NT2/D1 (cell line): ENCODE data around the gene TROAP.

Experiments used
- DNase-seq: peaks from one replicate; pipeline ENCODE4 v3.0.0-alpha.2; 2011; ENCODE audit warnings: low read depth, low spot score
- H3K27me3 ChIP-seq: 2 replicates; pipeline ENCODE4 v1.6.0; 2011; ENCODE audit warnings: mild to moderate bottlenecking; ENCODE audit not compliant: insufficient read length, insufficient read depth
- H3K36me3 ChIP-seq: 2 replicates; pipeline ENCODE4 v1.6.1; 2011; ENCODE audit warnings: mild to moderate bottlenecking, low read length, mixed read lengths; ENCODE audit not compliant: insufficient read depth, insufficient read length
- H3K4me1 ChIP-seq: 2 replicates; pipeline ENCODE4 v1.5.1; 2011; ENCODE audit not compliant: insufficient read depth, insufficient read length
- H3K4me3 ChIP-seq: 2 replicates; pipeline ENCODE4 v1.5.1; 2011; ENCODE audit warnings: low read depth; ENCODE audit not compliant: insufficient read length
- H3K9ac ChIP-seq: 2 replicates; pipeline ENCODE4 v1.6.0; 2011; ENCODE audit warnings: low read depth; ENCODE audit not compliant: insufficient read length
- H3K9me3 ChIP-seq: 2 replicates; pipeline ENCODE4 v1.5.1; 2011; ENCODE audit warnings: mild to moderate bottlenecking, low read length; ENCODE audit not compliant: insufficient read depth
- SUZ12 ChIP-seq: IDR thresholded peaks from 2 replicates; pipeline ENCODE4 v1.6.1; 2011; ENCODE audit not compliant: insufficient read length, insufficient read depth; ENCODE audit errors: extremely low read depth
- YY1 ChIP-seq: IDR thresholded peaks from 2 replicates; pipeline ENCODE4 v1.6.1; 2011; ENCODE audit not compliant: insufficient read length, insufficient read depth
- ZNF274 ChIP-seq: IDR thresholded peaks from 2 replicates; pipeline ENCODE4 v1.6.1; 2011; ENCODE audit warnings: mild to moderate bottlenecking, low read depth, low read length

The TROAP gene

DNA sequence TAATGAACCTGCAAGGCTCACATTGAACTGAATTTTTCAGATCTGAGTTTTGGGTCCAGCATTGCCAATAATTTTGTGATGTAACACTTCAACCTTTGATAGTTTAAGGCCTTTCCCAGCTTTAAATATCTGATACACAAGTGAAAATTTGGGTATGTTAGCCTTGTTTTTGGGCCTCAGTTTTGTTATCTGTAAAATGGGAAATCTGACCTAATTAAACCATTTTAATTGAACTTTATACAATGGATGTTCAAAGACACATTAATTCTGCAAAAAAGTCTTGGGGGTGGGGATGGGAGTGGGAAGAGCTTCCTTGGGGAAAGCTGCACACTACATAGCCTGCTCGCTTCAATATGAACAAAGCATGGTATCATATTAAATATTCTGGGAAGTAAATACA lies 39.0 kb downstream of the TROAP start:
- H3K4me1 ChIP-seq = peaks cover 3% of the 10 kb centered on the region
- TF ChIP-seq ZNF274 (no peak), SUZ12 (no peak), YY1 (no peak)
- no peak for DNase-seq
- H3K9ac ChIP-seq = no peak overlapping the region
- no peaks in the 10 kb centered on the region for H3K36me3 ChIP-seq
- no peaks in the 10 kb centered on the region for H3K9me3 ChIP-seq
- H3K27me3 ChIP-seq = no peaks in the 10 kb centered on the region
- no peak overlapping the region for H3K4me3 ChIP-seq

DNA sequence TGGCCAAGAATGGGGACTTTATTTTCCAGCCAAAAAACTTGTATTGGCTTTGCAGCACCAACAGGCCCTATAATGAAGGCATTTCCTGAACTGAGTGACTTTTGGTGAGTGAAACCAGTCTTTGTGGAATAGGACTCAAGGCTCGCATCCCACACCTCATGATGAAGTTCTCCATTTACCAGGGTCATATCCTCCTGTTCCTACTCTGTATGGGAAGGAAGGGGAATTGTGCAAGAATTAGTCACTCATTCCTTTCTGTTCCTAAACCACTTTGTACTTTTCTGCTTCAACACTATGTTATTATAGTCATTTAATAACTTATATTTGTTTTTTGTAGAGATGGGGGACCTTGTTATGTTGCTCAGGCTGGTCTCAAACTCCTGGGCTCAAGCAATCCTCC lies 41.9 kb downstream of the TROAP start:
- TF ChIP-seq YY1 (no peak), ZNF274 (no peak), SUZ12 (no peak)
- Histone ChIP-seq H3K4me1 (peaks cover 3% of the 10 kb centered on the region), H3K9ac (no peak overlapping the region), H3K4me3 (no peak overlapping the region), H3K9me3 (no peaks in the 10 kb centered on the region), H3K27me3 (no peaks in the 10 kb centered on the region), H3K36me3 (no peaks in the 10 kb centered on the region)
- DNase-seq = no peak

DNA sequence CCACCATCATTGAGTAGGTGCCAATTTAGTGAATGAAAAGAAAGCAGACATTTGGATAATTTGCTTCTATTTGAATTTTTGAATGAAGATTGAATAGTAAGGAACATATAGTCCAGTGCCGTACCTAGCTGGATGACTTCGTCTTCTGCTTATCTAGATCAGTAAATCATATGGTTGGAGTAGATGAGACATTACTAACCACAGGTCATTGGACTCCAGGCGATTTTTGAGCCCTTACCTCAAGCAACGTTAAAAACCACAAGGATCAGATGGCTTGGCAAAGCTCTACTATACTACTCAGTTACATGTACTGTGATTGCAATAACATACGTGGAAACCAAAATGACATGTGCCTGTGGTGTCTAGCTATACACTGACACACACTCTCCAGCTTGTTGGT lies 42.5 kb downstream of the TROAP start:
- peak overlapping the region; percentile 13 for H3K4me3 ChIP-seq
- DNase-seq = no peak

DNA sequence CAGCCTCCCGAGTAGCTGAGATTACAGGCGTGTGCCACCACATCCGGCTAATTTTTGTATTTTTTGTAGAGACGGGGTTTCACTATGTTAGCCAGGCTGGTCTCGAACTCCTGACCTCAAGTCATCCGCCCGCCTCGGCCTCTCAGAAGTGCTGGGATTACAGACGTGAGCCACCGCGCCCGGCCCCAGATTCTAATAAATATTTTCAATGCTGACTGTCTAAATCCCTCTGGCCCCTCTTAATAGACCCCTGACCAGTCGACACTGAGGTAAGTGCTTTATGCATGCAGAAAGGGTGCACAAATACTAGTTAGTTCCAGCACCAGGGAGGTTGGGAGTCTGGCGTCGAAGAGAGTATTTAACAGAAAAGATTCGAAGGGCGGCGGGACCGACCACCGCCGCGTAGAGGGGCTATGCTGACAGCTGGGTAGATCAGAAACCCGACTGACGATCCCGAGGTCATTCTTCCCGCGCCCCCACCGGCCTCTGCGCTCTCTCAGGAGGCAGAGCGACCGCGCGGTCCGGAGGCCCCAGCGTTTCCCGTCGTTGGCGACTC lies 43.1 kb downstream of the TROAP start:
- Histone ChIP-seq H3K9me3 (no peaks in the 10 kb centered on the region), H3K4me3 (peak overlapping the region; percentile 81), H3K27me3 (no peaks in the 10 kb centered on the region), H3K36me3 (no peaks in the 10 kb centered on the region), H3K9ac (peak overlapping the region; percentile 90), H3K4me1 (peaks cover 3% of the 10 kb centered on the region)
- no peak for DNase-seq
- TF ChIP-seq ZNF274 (no peak), SUZ12 (no peak)

More for the DNA sequence above, 42.5 kb downstream of the TROAP start:
- no peaks in the 10 kb centered on the region for H3K27me3 ChIP-seq
- TF ChIP-seq ZNF274 (no peak), SUZ12 (no peak), YY1 (no peak)
- H3K36me3 ChIP-seq = no peaks in the 10 kb centered on the region
- peaks cover 3% of the 10 kb centered on the region for H3K4me1 ChIP-seq
- H3K9me3 ChIP-seq = no peaks in the 10 kb centered on the region
- H3K9ac ChIP-seq = peak overlapping the region; percentile 15

DNA sequence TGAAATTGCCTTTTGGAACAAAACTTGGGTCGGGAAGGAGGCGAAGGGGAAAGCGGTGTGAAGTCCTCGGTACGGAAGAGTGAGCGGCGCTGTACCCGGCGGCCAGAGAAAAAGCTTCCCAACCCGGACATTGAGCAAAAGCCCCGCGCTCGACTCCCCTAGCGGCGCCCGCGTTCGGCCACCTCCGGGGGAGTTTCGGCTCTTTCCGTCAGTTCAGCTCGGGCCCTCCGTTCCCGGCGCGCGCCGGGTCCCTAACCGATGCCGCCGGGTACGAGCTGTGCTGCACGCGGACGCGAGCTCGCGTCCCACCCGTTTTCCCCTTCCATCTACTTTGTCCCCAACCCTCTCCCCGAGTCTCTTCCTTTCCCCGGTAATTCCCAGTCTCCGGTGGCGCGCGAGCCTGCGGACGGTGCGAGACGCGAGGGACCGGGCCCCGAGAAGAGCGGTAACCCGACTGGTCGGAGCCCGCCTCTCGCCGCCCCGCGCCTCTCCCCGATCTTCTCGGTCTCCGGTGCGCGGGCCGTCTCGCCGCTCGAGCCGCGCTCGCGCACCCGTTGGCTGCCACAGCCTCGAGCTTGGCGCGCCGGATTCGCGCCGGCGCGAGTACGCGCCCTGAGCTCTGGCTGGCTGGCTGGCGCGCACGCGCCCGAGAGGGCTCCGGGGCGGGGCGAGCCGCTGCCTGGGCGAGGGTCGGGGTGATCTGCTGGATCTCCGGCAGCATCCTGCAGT lies 43.8 kb downstream of the TROAP start:
- peaks cover 2% of the 10 kb centered on the region for H3K36me3 ChIP-seq
- H3K9me3 ChIP-seq = no peaks in the 10 kb centered on the region
- H3K4me3 ChIP-seq = peak overlapping the region; percentile 81
- H3K9ac ChIP-seq = peak overlapping the region; percentile 90
- TF ChIP-seq SUZ12 (no peak), ZNF274 (no peak), YY1 (no peak)
- peak; percentile 81 for DNase-seq
- peaks cover 3% of the 10 kb centered on the region for H3K4me1 ChIP-seq
- no peaks in the 10 kb centered on the region for H3K27me3 ChIP-seq

DNA sequence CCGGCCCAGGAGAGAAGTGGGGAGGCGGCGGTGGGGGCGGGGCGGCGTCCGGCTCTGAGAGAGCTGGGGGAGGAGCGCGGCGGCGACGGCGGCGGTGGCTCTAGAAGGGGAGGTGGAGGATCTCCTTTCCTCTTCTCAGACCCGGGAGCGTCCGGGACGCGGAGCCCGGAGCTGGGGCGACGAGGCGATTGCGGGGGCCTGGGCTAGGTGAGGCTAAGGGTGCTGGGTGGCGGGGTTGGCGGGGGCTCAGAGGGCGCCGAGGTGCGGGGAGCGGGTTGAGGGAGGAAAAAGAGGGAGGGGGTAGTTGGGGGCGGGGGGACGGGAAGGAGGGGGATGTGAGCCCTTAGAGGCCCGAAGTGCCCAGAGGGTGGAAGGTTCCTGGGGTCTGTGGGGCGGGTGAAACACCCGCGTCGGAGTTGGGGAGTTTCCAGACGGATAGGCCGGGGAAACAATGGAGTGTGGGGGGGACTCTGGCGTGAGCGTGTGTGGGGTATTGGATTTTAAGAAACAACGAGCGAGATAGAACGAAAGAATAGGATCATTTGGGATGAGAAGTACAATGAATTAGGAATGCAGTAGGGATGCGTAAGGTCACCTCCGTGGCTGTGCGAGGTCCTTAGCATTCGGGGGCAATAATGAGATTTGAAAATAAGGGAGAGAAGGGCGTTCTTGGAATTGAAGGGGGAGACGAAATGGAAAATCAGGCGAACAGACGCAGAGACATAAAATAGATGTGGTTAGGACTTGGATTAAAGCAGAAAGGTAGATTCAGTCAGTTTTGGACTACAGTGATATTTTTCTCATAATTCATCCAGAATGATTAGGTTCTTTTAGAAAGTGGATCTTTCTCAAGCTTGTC lies 44.6 kb downstream of the TROAP start, which contains the start of gene SPATS2:
TSS of gene SPATS2 (plus strand) at position 82 of the 859 bp plus-strand sequence. CDS start 93,551 bp downstream, outside the sequence.
- Histone ChIP-seq H3K9ac (peak within 1 kb of the TSS; percentile 90), H3K4me3 (peak within 1 kb of the TSS; percentile 81), H3K27me3 (no peaks in the 10 kb centered on the region), H3K4me1 (peaks cover 3% of the 10 kb centered on the region), H3K36me3 (peaks cover 4% of the 10 kb centered on the region), H3K9me3 (no peaks in the 10 kb centered on the region)
- TF ChIP-seq ZNF274 = no peak
- TF ChIP-seq YY1 = no peak
- no peak for TF ChIP-seq SUZ12
- peak; percentile 95 for DNase-seq

DNA sequence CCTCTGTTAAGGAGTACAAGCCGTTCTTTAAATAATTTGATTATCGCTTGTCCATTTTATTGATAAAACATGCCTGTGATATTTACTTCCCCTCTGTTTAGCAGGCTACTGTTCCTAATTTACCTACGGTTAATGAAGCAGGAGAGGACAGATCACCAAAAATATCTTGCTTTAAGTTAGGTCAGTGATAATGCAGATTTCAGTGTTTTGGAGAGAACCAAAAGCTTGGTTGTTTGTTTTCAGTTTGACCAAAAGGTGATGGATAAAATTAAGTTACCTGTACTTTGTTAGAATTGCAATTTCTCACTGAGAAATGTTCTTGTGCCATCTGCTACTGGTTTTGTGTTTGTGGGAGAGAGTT lies 45.2 kb downstream of the TROAP start:
- Histone ChIP-seq H3K4me1 (peaks cover 3% of the 10 kb centered on the region), H3K27me3 (no peaks in the 10 kb centered on the region), H3K4me3 (peak overlapping the region; percentile 66), H3K36me3 (peaks cover 6% of the 10 kb centered on the region), H3K9ac (peak overlapping the region; percentile 75), H3K9me3 (no peaks in the 10 kb centered on the region)
- no peak for DNase-seq
- TF ChIP-seq YY1 (no peak), SUZ12 (no peak), ZNF274 (no peak)
